HG03378 (cell line): ENCODE measurements around the gene POLE.
A peak's percentile ranks its signal among the peaks of the same experiment; 100 is the strongest.
"Not testable (repeated sequence)": the region's sequence is repeated elsewhere in the genome, so short reads cannot be mapped to it uniquely, and the experiment has no call there.

ENCODE experiments used
- ATAC-seq: cut with Tn5 transposase; IDR thresholded peaks from one replicate; pipeline ENCODE4 v1.9.1; 2021; ENCODE audit warnings: mild to moderate bottlenecking, moderate library complexity; ENCODE audit not compliant: unreplicated experiment

The POLE gene

DNA sequence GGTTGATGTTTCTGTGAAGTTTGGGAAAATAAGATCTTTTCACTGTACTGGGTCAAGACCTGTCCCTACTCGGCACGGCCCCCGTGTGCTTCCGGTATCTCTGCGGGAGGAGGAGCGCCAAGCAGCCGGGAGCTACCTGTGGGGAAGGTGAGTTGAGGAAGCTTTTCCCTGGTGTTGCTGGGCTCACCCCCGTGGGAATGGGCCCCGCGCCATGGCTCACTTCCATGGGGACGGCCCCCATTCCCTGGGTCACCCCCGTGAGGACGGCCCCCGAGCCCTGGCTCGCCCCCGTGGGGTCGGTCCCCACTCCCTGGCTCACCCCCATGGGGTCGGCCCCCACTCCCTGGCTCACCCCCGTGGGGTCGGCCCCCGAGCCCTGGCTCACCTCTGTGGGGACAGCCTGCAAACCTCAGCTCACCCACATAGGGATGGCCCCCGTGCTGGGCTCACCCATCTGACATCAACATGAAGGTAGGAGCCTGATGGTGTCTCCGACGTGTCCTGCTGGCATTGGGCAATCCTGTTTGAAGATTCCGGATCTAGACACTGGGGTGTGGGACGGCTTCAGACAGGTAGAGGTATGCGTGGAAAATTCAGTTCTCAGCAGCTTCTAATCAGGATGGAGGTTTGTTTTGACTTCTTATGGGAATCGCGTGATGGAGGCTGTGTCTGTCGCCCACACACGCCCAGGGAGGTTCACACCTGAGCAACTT is 85.8 kb downstream of the POLE start:
- no peak for ATAC-seq

DNA sequence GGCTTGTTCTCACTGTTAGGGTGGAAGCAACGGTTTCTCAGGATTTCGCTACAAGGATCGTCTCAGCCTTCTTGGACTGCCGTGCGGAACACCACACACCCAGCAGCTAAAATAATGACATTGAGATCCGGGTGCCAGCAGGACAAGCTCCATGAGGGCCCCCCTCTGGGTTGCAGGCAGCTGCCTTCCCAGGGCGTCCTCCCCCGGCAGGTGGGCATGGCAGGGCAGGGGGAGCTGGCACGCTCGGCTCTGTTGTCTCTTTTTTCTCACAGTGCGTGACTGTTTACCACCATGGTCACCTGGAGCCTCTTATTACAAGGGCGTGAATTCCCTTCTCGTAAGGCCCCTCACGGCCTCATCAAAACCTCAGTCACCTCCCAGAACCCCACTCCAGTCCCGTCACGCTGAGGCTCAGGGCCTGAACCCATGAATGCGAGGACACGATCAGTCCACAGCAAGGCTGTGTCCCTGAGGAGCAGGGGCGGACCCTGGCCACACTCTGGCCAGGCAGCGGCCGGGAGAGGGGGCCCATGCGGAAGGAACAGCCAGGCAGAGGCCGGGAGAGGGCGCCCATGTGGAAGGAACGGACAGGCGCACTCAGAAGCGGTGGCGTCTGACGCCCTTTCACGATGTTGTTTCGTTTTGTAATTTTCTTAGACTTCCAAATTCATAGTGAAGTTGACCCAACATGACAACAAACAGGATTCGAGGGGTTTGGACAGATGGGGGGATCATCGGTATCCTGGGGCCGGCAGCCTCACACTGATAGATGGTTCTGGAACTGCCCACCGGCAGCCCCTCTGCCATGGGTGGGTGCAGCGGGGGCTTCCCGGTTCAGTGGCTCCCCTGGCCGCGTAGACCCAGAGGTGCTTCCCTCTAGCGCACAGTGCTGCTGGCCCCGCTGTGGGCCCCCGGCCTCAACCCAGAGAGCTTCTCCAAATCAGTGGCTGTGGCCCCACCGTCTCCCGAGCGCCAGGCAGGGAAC is 86.8 kb downstream of the POLE start:
- ATAC-seq: no peak

DNA sequence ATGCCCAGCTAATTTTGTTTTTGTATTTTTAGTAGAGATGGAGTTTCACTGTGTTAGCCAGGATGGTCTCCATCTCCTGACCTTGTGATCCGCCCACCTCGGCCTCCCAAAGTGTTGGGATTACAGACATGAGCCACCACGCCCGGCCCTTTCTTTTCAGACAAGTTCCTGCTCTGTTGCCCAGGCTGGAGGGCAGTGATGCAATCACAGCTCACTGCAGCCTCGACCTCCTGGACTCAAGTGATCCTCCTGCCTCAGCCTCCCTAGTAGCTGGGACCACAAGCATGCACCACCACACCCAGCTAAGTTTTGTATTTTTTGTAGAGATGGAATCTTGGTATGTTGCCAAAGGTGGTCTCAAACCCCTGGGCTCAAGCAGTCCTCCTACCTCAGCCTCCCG is 87.6 kb downstream of the POLE start:
- ATAC-seq: not testable (repeated sequence)

DNA sequence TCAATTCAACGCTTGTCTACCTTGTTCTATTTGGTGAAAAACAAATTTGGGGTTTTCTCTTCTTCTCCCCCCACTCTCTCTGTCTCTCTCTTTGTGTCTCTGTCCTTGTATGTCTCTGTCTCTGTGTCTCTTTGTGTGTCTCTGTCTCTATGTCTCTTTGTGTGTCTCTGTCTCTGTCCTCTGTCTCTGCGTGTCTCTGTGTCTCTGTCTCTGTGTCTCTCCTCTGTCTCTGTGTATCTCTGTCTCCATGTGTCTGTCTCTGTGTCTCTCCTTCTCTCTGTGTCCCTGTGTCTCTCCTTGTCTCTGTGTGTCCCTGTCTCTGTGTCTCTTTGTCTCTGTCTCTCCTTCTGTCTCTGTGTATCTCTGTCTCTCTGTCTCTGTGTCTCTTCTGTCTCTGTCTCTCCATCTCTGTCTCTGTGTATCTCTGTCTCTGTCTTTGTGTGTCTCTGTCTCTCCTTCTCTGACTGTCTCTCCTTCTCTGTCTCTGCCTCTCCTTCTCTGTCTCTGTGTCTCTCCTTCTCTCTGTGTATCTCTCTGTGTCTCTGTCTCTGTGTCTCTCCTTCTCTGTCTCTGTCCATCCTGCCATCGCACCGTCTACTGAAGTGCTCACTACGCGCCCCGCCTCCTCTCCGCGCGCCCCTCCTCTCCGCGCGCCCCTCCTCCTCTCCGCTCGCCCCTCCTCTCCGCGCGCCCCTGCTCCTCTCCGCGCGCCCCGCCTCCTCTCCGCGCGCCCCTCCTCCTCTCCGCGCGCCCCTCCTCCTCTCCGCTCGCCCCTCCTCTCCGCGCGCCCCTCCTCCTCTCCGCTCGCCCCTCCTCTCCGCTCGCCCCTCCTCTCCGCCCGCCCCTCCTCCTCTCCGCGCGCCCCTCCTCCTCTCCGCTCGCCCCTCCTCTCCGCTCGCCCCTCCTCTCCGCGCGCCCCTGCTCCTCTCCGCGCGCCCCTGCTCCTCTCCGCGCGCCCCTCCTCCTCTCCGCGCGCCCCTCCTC is 89.5 kb downstream of the POLE start:
- no peak for ATAC-seq

DNA sequence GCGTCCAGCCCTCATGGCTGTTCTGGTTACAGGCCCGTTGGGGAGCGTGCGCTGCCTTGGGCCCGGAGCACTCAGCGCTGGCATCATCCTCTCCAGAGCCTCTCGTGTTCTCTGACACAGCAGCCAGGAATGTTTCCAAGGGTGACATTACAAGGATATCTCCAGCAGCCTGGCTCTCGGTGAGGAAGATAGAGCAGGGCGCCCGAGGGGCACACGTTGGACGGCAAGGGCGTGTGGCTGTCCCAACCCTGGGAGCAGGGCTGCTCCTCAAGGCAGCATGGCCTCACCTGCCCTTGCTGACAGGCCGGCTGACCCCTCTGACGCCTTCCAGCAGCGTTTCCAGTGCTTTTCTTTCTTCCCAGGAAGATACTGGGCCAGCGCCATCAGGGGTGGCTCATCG is 91.1 kb downstream of the POLE start:
- ATAC-seq: no peak

DNA sequence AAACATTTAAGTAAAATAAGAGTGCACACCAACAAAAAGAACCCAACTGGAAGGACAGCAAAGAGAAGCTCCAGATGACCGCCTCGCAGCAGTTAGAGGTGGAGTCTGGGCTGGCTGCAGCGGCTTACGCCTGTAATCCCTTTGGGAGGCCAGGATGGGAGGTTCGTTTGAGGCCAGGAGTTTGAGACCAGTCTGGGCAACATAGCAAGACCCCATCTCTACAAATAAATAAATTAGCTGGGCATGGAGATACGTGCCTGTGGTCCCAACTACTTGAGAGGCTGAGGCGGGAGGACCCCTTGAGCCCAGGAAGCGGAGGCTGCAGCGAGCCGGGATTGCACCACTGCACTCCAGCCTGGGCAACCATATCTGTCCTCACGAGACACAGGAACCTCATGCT is 92.0 kb downstream of the POLE start:
- ATAC-seq: no peak

DNA sequence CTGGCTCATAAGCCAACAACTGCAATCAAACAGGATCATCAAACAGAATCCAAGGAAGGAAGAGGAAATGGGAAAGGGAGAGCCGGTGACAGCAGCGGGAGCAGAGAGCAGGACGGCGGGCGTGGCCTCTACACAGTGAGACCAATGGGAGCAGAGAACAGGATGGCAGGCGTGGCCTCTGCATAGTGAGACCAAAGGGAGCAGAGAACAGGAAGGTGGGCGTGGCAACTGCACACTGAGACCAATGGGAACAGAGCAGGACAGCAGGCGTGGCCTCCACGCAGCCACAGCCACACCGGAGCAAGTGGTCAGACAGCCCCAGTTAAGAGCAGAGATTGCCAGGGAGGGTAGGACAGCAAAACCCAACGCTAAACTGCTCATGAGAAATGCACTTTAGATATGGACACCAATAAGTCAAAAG is 93.2 kb downstream of the POLE start:
- ATAC-seq: peak; percentile 65

DNA sequence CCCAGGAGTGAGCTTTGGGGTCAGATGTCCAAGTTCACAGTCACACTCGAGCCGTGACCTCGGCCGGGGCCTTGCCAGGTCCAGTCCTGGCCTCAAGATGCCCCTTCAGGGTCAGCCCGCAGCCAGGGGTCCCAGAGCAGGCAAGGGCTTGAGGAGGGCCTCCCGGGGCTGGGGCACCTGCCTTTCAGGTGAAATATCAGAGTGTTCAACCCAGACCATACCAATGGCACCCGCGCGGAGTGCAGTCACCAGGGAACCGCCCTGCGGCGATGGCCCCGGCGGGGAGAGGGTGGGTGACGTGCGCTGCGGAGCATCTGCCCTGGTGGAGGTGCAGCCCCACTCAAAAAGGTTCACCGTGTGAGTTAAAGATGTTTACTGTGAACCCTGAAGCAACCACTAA is 93.6 kb downstream of the POLE start:
- ATAC-seq: no peak

DNA sequence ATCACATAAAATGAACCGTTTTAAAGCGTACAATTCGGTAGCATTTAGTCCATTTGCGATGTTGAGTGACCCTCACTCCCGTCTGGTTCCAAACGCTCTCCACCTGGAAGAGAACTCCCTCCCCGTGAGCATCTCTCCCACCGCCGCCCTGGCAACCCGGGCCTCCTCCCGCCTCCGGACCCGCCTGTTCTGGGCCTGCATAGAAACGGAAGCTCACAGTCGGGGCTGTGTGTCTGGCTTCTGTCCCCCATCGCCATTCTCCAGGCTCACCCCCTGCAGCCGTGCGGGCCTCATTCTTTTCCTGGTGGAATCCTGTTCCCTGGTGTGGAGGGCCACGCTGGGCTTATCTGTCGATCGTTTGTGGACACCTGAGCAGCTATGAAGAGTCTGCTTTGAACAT is 94.1 kb downstream of the POLE start:
- ATAC-seq: no peak

DNA sequence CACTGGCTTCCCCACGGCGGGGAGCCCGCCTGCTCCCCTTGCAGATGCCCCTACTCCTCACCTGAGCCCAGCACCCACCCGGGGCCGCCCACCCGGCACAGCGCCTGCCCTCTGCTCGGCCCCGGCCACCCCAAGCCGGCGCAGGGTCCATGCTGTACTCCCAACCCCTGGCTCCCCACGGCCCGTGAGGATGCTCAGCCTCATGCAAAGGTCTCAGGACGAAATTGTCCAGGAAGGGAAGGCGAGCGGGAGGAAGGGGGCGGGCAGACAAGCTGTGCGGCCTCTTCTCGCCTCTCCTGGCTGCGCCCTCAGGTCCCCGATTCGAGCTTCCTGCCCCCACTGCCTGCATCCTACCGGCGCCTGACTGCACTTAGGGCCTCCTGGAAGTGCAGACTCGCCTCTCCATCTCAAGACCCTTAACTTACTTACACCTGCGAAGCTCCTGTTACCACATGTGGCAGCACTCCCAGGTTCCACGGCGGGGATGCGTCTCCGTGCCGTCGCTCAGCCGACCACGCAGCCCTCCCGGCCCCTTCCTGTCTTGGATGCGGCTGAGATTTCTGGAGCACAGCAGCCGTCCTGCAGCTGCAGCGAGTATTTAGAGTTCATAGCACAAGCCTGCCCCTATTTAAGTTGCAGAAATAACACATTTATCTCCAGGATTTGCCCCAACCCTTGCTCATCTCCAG is 94.7 kb downstream of the POLE start:
- no peak for ATAC-seq

DNA sequence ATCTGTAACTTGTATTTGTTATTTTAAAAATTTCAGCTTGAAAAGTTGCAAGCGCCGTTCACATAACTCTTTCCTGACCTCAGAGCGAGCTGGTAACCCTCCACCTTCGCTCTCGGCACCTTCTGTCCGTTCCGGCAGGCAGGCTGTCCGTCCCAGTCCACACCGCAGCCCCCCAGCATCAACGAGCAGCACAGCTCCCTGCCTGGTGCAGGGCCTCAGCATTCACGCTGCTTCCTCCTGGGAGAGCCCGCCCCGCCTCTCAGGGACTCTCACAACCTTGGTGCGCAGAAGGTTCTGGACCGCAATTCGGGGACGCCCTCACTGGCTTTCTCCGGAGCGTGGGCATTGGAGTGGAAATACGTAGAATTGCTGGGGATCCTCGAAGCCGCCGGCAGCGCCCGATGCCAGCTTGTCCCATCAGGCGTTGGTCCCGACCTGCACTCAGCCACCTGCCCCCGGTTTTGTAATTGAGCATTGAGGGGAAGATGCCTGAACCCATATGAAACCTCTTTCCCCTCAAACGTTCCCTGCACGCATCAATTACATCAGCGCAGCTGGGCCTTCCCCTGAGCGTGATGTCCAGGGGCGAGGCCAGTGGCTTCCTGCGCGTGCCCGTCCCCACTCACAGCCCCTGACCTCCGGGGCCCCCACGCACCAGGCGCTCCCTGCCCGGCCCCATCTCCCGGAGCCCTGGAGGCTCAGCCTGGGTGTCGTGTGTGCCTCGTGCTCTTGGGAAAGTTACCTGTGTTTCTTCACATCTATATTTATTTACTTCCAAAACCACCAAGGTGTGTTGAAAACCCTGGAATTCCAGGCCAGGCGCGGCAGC is 95.8 kb downstream of the POLE start:
- ATAC-seq: no peak

DNA sequence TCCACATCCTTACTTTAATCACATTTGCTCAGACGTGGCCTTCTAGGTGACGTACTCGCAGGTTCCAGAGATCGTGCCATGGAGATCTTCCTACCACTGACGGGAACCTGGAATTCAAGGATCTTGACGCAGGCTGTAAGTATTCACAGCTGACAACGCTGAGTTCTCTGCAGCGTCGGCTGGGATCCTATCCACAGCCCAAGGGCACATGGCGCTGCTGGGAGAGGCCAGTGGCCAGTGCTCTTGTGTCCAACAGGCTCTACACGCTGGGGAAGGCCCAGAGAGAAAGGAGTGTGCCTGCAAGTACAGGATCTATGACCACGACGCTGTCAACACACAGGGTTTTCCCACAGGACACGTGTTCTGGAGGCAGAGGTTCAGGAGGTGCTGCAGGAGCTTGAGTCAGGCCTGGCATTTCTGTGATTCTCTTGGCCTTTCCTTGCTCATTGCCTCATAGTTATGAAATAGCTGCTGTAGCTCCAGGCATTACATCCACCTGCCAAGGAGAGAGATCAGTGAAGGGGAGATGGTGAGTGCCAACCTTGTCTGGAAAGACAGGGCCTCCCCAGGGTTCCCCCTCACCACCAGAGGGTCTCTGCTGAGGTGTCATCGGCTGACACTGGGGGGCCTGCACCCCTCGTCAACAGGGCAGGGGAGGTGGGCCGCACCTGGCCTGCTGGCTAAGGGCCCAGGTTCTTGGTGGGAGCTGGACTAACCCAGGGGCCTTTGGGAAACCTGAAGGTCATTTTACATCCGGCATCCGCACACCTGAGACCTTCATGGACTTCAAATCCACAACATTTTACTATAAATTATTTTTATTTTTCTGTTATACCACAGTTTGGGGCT is 98.1 kb downstream of the POLE start:
- ATAC-seq: no peak

DNA sequence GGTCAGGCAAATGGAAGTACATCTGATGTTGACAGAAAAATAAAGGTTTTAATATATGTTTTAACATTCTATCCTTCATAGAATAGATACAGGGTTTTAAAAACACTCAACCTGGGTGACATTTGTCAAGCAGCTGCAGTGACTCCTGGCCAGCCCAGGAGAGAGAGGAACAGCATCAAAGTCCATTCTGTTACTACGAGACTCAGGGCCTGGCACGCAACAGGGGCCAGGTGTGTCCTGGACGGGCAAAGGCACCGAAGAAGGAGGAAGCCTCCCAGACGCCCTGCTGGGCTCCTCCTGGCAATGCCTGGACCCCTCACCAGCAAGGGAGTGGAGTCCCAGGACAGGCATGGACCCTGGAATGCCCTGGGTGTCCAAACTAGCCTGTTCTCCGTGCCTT is 98.8 kb downstream of the POLE start:
- ATAC-seq: no peak

DNA sequence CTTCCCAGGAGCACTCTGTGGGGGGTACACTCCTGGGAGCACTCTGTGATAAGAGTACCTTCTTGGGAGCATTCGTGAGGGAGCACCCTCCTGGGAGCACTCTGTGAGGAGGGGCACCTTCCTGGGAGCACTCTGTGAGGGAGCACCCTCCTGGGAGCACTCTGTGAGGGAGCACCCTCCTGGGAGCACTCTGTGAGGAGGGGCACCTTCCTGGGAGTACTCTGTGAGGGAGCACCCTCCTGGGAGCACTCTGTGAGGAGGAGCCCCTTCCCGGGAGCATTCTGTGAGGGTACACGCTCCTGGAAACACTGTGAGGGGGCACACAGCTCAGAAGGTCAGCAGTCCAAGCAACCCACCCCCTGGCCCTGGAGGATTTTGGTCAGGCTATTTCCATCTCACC is 99.4 kb downstream of the POLE start:
- no peak for ATAC-seq

DNA sequence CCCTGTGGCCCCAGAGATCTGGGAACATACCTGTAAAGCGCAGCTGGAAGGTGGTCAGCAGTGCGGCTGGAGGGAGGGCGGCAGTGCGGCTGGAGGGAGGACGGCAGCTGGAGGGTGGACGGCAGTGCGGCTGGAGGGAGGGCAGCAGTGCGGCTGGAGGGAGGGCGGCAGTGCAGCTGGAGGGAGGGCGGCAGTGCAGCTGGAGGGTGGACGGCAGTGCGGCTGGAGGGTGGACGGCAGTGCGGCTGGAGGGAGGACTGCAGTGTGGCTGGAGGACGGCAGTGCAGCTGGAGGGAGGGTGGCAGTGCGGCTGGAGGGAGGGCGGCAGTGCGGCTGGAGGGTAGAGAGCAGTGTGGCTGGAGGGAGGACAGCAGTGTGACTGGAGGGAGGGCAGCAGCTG is 100.2 kb downstream of the POLE start:
- no peak for ATAC-seq

DNA sequence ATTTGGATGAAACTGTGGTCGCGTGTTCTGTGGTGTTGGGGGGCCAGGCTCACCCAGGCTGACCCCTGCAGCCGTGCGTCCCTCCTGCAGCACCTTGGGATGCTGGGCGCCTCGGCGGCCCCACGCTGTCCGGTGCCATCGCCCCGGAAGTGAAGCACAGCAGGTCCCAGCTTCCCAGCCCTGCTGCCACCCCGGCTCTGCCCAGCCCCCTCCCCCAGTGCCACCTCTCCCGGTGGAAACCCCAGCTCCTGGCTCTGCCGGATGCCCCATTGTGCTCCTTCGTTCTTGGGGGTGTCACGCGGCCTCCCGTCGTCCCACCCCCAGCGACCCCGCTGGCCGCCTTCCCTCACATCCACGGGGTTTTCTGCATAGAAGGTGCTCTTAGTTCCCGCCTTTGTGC is 102.0 kb downstream of the POLE start:
- no peak for ATAC-seq

DNA sequence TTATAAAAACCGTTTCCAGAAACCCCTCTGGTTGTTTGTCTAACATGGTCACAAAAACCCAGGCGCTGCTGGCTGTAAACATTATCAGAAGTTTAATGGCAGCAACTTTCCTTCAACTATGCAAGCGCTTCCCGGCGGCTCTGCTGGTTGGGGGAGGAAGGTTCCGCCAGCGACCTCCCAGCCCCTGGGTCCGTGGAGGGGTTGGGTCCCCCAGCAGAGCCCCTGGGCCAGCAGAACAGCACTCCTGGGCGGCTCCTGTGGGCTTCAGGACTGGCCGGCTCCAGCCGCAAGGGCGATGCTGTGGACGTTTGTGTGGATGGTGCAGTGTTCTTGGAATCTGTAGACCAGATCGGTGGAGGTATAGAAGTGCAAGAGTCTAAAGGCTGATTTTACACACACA is 102.7 kb downstream of the POLE start:
- no peak for ATAC-seq

DNA sequence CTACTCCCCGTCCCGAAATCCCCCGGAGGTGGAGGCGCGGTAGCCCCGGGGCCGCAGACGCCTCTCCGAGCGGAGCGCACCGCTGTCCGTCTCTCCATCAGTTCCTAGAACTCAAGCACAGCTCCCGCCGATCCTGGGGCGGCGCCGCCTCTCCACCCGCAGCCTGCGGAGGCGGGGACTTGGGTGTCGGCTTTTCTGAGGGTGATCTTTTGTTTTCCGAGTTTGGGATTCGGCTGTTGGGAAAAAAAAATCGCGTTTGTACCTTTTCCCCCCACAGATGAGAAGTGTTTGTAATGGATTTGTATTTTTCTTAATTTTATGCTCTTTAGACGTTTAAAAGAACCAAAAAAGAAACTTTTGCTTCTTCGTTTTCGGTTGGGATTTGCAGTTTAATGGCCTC is 103.4 kb downstream of the POLE start:
- no peak for ATAC-seq

DNA sequence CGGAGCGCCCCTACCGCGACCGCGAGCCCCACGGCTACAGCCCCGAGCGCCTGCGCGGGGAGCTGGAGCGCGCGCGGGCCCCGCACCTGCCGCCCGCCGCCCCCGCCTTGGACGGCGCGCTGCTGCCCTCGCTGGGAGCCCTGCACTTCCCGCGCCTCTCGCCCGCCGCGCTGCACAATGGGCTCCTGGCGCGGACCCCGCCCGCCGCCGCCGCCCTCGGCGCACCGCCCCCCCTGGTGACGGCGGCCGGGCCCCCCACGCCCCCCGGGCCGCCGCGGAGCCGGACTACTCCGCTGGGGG is 103.8 kb downstream of the POLE start:
- ATAC-seq: no peak
